HEK293 (cell line): Measurements from ENCODE around the gene LHB.
"Not testable (repeated sequence)": the region's sequence is repeated elsewhere in the genome, so short reads cannot be mapped to it uniquely, and the experiment has no call there.

Experiments used
- CTCF ChIP-seq: fragments of 450-650 bp; formaldehyde crosslinking; IDR thresholded peaks from 2 replicates; pipeline ENCODE4 v1.5.1; 2016; ENCODE audit warnings: missing biosample characterization, missing genetic modification characterization
- KLF1 ChIP-seq: fragments of 450-650 bp; formaldehyde crosslinking; IDR thresholded peaks from 2 replicates; pipeline ENCODE4 v1.5.1; 2016; ENCODE audit warnings: missing biosample characterization, missing genetic modification characterization
- TCF7L2 ChIP-seq: IDR thresholded peaks from 2 replicates; pipeline ENCODE4 v1.6.1; 2011; ENCODE audit warnings: low read depth, mild to moderate bottlenecking, inconsistent platforms, low read length, moderate library complexity, borderline replicate concordance
- ZNF169 ChIP-seq: fragments of 450-650 bp; formaldehyde crosslinking; IDR thresholded peaks from 2 replicates; pipeline ENCODE4 v1.5.1; 2016; ENCODE audit warnings: missing biosample characterization, missing genetic modification characterization

GRCh38 chr19:49042666-49043065 lies 25.8 kb upstream of the LHB start:
- TF ChIP-seq TCF7L2; CTCF; KLF1; ZNF169 (tag by site-specific recombination): not testable (repeated sequence)
